Heart left ventricle (tissue), 13 donors: ENCODE measurements around the gene DPP3.

Source experiments
- CTCF ChIP-seq, 12 donors: fragments of 200-600 bp; sonication (generic) in 4 of 12; IDR thresholded peaks; one replicate each; pipeline versions ENCODE4 v1.5.0 to v1.8.0; 2018 to 2022; ENCODE audit warnings: antibody characterized with exemption in 12 of 12, mild to moderate bottlenecking in 5 of 12
- POLR2A ChIP-seq, 2 donors: fragments of 450-650 bp; IDR thresholded peaks; one replicate each; pipeline ENCODE4 v1.6.1; 2017; ENCODE audit warnings: antibody characterized with exemption in 2 of 2, mild to moderate bottlenecking in 2 of 2, moderate library complexity in 2 of 2
- donor health status: ischemic (EF 13 %, LVEDD 7.1; RV severe dilation, severe dysfunction).
- donor health status: DM: no; HTN: yes; CAD: no.
- donor health status: DM: no; HTN: no; CAD: no.
- donor health status: ischemic (EF 25% LVEDD 6.9; RV normal size, moderate dysfunction).
- donor health status: ischemic (EF 25% LVEDD 5.7; RV mildly dilated, moderate dysfunction).
- donor health status: ischemic (EF 35%, LVEDD 5.7; RV mildly dilated, moderate dysfunction).
- donor health status: nonischemic (EF 11% LVEDD 7.7; RV severe dilation, severe dysfunction).
- donor health status: DM: yes; HTN: yes; CAD: no.
- donor health status: PGD.
- donor health status: ischemic (EF 29% LVEDD 5.4; RV normal size, mild dysfunction).
- donor health status: nonischemic (EF 23%, LVEDD 6.1; RV moderate dilation, normal function).

- TF ChIP-seq CTCF (IDR thresholded peaks at IDR 0.05) (no peak), POLR2A (IDR thresholded peaks at IDR 0.05) (no peak)
Measured at GRCh38 chr11:66489636-66490035, 9.4 kb downstream of the DPP3 start.
